H1 (cell line): ENCODE measurements around the gene CRISPLD2. TPM values are rescaled to one million over a fixed set of nuclear protein-coding genes. Genes with fewer than 3 reads are reported as not detected.

ENCODE experiments used
- BACH1 ChIP-seq: IDR thresholded peaks from 2 replicates; pipeline ENCODE4 v1.6.1; 2012; ENCODE audit warnings: low read length, improper control_type of control experiment
- CREB1 ChIP-seq: IDR thresholded peaks from 2 replicates; pipeline ENCODE4 v1.6.1; 2012; ENCODE audit warnings: inconsistent platforms
- SIN3A ChIP-seq, 2 experiments: IDR thresholded peaks in 1 of 2; conservative IDR thresholded peaks in 1 of 2; 2 replicates each; pipeline ENCODE4 v1.6.1; 2011 to 2012; ENCODE audit warnings: low read length in 2 of 2, improper control_type of control experiment in 1 of 2, low read depth in 1 of 2, mild to moderate bottlenecking in 1 of 2
- TAF7 ChIP-seq: optimal IDR thresholded peaks from 2 replicates; pipeline ENCODE3; 2011; ENCODE audit warnings: low read depth, mild to moderate bottlenecking, inconsistent platforms, low read length, moderate library complexity, borderline replicate concordance
- polyA plus RNA-seq, 7 experiments: library from polyadenylated mRNA; depleted of rRNA in 3 of 7; stranded (reverse) in 5 of 7; unstranded in 2 of 7; fragments of >200 nt in 5 of 7; fragments of 200-250 nt in 2 of 7; gene quantifications; 1 replicate in 5 of 7; 2 replicates in 1 of 7; 4 replicates in 1 of 7; pipeline versions ENCODE4 v1.2.1 to v1.2.3, GENCODE V29; 2011 to 2013; ENCODE audit warnings: missing spikeins in 2 of 7, mixed read lengths in 2 of 7
- total RNA-seq: library from RNA; stranded (reverse); fragmentation: NEBNext Ultra II Directional; extraction: Animal tissue kit (Norgen Biotek cat#: 25700); gene quantifications from 2 replicates; pipeline ENCODE4 v1.2.1, GENCODE V29; 2021

CRISPLD2 gene
- total and polyA plus RNA-seq, 2 of the 8 experiments (the other 6 are each of a cell fraction or from before 2014, with no cell fraction given), result 2.7 to 5.1 TPM

DNA sequence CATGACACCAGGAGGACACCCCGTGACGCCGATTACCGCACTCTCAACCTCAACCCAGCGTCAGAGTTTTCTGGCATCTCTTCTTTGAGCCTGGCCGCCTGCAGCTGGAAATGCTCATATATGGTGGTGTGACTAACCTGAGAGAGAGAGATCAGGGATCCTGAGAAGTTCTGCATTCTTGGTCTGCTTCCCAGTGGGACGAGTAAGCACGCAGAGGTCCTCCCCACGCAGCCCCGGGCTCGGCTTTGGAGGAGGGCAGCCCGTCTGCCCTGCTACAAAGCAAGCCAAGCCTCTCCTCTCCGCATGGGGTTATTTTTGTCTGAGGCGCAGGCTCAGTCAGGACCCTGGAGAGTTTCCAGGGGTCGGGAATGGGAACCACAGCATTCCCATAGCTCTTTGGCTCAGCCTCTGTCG lies 16.5 kb downstream of the CRISPLD2 start (continued):
- no peak for TF ChIP-seq TAF7
- 0 out of 2 replicates have a peak, but pooled peaks have one; percentile 13 for TF ChIP-seq CREB1
- TF ChIP-seq SIN3A (conservative IDR thresholded peaks at IDR 0.05 in 1 of 2, IDR thresholded peaks at IDR 0.05 in 1 of 2; ENCODE audit: low read depth in 1 of 2, low read length in 2 of 2), result peak; percentile 34 to 48; a peak in 1 of 4 replicates
- no peak for TF ChIP-seq BACH1
